Measurements from ENCODE around the gene SAMD1.

GRCh38 chr19:14086098-14086497 lies 4.5 kb downstream of the SAMD1 start:
- TF ChIP-seq EZH2 (IDR thresholded peaks at IDR 0.05; ENCODE audit: borderline replicate concordance, low read depth, low read length, poor library complexity, severe bottlenecking): no peak
- TF ChIP-seq, protein P1, sequence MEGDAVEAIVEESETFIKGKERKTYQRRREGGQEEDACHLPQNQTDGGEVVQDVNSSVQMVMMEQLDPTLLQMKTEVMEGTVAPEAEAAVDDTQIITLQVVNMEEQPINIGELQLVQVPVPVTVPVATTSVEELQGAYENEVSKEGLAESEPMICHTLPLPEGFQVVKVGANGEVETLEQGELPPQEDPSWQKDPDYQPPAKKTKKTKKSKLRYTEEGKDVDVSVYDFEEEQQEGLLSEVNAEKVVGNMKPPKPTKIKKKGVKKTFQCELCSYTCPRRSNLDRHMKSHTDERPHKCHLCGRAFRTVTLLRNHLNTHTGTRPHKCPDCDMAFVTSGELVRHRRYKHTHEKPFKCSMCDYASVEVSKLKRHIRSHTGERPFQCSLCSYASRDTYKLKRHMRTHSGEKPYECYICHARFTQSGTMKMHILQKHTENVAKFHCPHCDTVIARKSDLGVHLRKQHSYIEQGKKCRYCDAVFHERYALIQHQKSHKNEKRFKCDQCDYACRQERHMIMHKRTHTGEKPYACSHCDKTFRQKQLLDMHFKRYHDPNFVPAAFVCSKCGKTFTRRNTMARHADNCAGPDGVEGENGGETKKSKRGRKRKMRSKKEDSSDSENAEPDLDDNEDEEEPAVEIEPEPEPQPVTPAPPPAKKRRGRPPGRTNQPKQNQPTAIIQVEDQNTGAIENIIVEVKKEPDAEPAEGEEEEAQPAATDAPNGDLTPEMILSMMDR (conservative IDR thresholded peaks at IDR 0.05; ENCODE audit: low read depth, low read length): no peak
